Smooth muscle cell (in vitro differentiated cells): Measurements from ENCODE around the gene NRXN3. TPM values are rescaled to one million over a fixed set of nuclear protein-coding genes. Genes with fewer than 3 reads are reported as not detected.

Experiments used
- DNase-seq: peaks from one replicate; lab custom pipeline; 2025; ENCODE audit not compliant: unreplicated experiment; lab: John Stamatoyannopoulos, UW
- H2AFZ ChIP-seq: fragments of 200-600 bp; sonication (generic); 2 replicates; pipeline ENCODE4 v1.6.0; 2016; ENCODE audit warnings: antibody characterized with exemption, low read depth, mild to moderate bottlenecking
- H3F3A ChIP-seq: fragments of 200-600 bp; sonication (generic); 2 replicates; pipeline ENCODE4 v1.6.0; 2017; ENCODE audit warnings: antibody characterized with exemption, low read depth
- H3K27ac ChIP-seq: fragments of 200-600 bp; sonication (generic); 2 replicates; pipeline ENCODE4 v1.5.1; 2016; ENCODE audit warnings: low read depth, mild to moderate bottlenecking
- H3K27me3 ChIP-seq: fragments of 200-600 bp; sonication (generic); 2 replicates; pipeline ENCODE4 v1.6.1; 2016; ENCODE audit warnings: low read depth, mild to moderate bottlenecking
- H3K36me3 ChIP-seq: fragments of 200-600 bp; sonication (generic); 2 replicates; pipeline ENCODE4 v1.5.1; 2016; ENCODE audit warnings: low read depth
- H3K4me1 ChIP-seq: fragments of 200-600 bp; sonication (generic); 2 replicates; pipeline ENCODE4 v1.5.1; 2016; ENCODE audit warnings: low read depth
- H3K4me2 ChIP-seq: fragments of 200-600 bp; sonication (generic); 2 replicates; pipeline ENCODE4 v1.6.0; 2016; ENCODE audit warnings: mild to moderate bottlenecking
- H3K4me3 ChIP-seq: fragments of 200-600 bp; sonication (generic); 2 replicates; pipeline ENCODE4 v1.5.1; 2016; ENCODE audit warnings: mild to moderate bottlenecking
- H3K79me2 ChIP-seq: fragments of 200-600 bp; sonication (generic); 2 replicates; pipeline ENCODE4 v1.6.0; 2016; ENCODE audit warnings: low read depth, mild to moderate bottlenecking
- H3K9ac ChIP-seq: fragments of 200-600 bp; sonication (generic); 2 replicates; pipeline ENCODE4 v1.6.0; 2016; ENCODE audit warnings: low read depth
- H3K9me3 ChIP-seq: fragments of 200-600 bp; sonication (generic); replicated peaks from 2 replicates; pipeline ENCODE4 v1.5.1; 2016; ENCODE audit warnings: low read depth
- H4K20me1 ChIP-seq: fragments of 200-600 bp; sonication (generic); 2 replicates; pipeline ENCODE4 v1.6.0; 2016; ENCODE audit warnings: low read depth
- WGBS: methylation state at CpG from one replicate; pipeline ENCODE4 v1.1.7; 2016; ENCODE audit warnings: low lambda C conversion rate; 5-methylcytosine and 5-hydroxymethylcytosine counted together
- polyA plus RNA-seq: library from polyadenylated mRNA; unstranded; fragments of >200 nt; fragmentation: Nextera tagmentation; extraction: Ambion mirVana; gene quantifications from 2 replicates; pipeline ENCODE4 v1.2.1, GENCODE V29; 2016
- total RNA-seq: library from RNA; depleted of rRNA; stranded (reverse); fragments of >200 nt; gene quantifications from 2 replicates; pipeline ENCODE4 v1.2.3, GENCODE V29; 2014
- TF ChIP-seq, protein P1 (sequence below): fragments of 200-600 bp; sonication (generic); IDR thresholded peaks from 2 replicates; pipeline ENCODE4 v1.5.1; 2017; ENCODE audit warnings: borderline replicate concordance, mild to moderate bottlenecking, antibody characterized with exemption; ENCODE audit not compliant: insufficient read depth, poor library complexity, severe bottlenecking

Gene NRXN3
- total and polyA plus RNA-seq, 2 experiments from 2014 or later = 1.2 to 7.0 TPM

DNA sequence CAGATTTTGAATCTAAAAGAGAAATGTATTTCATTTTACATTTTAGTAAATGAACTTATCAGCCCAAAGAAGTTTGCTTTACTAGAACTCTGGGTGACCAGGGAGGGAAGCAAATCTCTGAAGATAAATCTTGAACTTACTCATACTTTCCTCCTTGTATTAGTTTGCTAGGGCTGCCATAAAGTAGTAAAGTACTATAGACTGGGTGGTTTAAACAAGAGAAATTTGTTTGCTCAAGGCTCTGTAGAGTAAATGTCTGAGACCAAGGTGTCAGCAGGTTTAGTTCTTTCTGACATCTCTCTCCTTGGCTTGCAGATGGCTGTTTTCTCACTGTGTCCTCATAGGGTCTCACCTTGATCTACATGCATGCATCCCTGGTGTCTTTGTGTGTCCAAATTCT, 1115.1 kb downstream of the NRXN3 start:
- DNase-seq = no peak
- Histone ChIP-seq H2AFZ (no peak overlapping the region), H3K36me3 (no peaks in the 10 kb centered on the region), H3K9ac (no peak overlapping the region), H3K4me1 (peaks cover 11% of the 10 kb centered on the region), H3F3A (no peaks in the 10 kb centered on the region), H3K4me3 (no peak overlapping the region), H3K27me3 (peaks cover 42% of the 10 kb centered on the region), H3K79me2 (no peaks in the 10 kb centered on the region), H4K20me1 (no peaks in the 10 kb centered on the region), H3K4me2 (no peak overlapping the region), H3K9me3 (no peaks in the 10 kb centered on the region), H3K27ac (no peak overlapping the region)
- TF ChIP-seq, protein P1, sequence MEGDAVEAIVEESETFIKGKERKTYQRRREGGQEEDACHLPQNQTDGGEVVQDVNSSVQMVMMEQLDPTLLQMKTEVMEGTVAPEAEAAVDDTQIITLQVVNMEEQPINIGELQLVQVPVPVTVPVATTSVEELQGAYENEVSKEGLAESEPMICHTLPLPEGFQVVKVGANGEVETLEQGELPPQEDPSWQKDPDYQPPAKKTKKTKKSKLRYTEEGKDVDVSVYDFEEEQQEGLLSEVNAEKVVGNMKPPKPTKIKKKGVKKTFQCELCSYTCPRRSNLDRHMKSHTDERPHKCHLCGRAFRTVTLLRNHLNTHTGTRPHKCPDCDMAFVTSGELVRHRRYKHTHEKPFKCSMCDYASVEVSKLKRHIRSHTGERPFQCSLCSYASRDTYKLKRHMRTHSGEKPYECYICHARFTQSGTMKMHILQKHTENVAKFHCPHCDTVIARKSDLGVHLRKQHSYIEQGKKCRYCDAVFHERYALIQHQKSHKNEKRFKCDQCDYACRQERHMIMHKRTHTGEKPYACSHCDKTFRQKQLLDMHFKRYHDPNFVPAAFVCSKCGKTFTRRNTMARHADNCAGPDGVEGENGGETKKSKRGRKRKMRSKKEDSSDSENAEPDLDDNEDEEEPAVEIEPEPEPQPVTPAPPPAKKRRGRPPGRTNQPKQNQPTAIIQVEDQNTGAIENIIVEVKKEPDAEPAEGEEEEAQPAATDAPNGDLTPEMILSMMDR = no peak

- WGBS = 90% methylated on average over 1 of the region's 1 CpG
- Histone ChIP-seq H3K27me3 (peaks cover 14% of the 10 kb centered on the region), H3K79me2 (no peaks in the 10 kb centered on the region), H3K4me1 (no peaks in the 10 kb centered on the region), H3K9ac (no peak overlapping the region), H4K20me1 (no peaks in the 10 kb centered on the region), H3K4me3 (no peak overlapping the region), H3K9me3 (no peaks in the 10 kb centered on the region), H2AFZ (no peak overlapping the region), H3K27ac (no peak overlapping the region), H3F3A (no peaks in the 10 kb centered on the region), H3K4me2 (no peak overlapping the region), H3K36me3 (no peaks in the 10 kb centered on the region)
- no peak for DNase-seq
- TF ChIP-seq, protein P1 = no peak
These were observed 1117.8 kb downstream of the NRXN3 start for GRCh38 chr14:79287976-79288375.

GRCh38 chr14:79293482-79294177, 1123.5 kb downstream of the NRXN3 start:
- WGBS = 74% methylated on average over 11 of the region's 11 CpGs
- no peak for DNase-seq
- Histone ChIP-seq H2AFZ (no peak overlapping the region), H3K79me2 (no peaks in the 10 kb centered on the region), H3K9me3 (no peaks in the 10 kb centered on the region), H3K4me3 (no peak overlapping the region), H3K9ac (no peak overlapping the region), H3K4me1 (peaks cover 3% of the 10 kb centered on the region), H3K27me3 (no peaks in the 10 kb centered on the region), H3F3A (no peaks in the 10 kb centered on the region), H3K4me2 (no peak overlapping the region), H3K36me3 (no peaks in the 10 kb centered on the region), H4K20me1 (no peaks in the 10 kb centered on the region), H3K27ac (no peak overlapping the region)
- TF ChIP-seq, protein P1 = no peak

DNA sequence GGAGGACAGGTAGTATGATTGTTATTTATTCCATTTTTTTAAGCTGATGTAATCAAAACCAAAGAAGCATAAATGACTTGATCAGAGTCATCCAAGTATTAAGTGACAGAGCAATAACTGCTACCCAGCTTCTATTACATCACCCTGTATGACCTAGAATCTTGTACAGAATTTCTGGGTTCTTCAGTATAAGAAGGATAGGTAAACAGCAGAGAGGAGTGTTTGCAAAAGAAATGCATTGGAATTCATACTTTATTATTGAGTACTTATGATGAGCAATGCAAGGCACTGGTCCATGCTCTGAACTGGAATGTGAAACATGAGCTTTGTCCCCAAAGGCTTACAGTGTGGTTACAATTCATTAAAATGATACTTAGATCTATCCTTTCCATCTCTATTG, 1124.3 kb downstream of the NRXN3 start:
- no peaks in the 10 kb centered on the region for H4K20me1 ChIP-seq
- H3K36me3 ChIP-seq = no peaks in the 10 kb centered on the region
- no peaks in the 10 kb centered on the region for H3K27me3 ChIP-seq
- H3K4me3 ChIP-seq = no peak overlapping the region
- TF ChIP-seq, protein P1 = no peak
- no peak for DNase-seq
- H3F3A ChIP-seq = no peaks in the 10 kb centered on the region
- H3K27ac ChIP-seq = no peak overlapping the region
- H3K79me2 ChIP-seq = no peaks in the 10 kb centered on the region
- H3K4me1 ChIP-seq = peaks cover 3% of the 10 kb centered on the region
- H3K9me3 ChIP-seq = no peaks in the 10 kb centered on the region
- H3K4me2 ChIP-seq = no peak overlapping the region
- H2AFZ ChIP-seq = no peak overlapping the region
- H3K9ac ChIP-seq = no peak overlapping the region
